HG02798 (cell line): ENCODE measurements around the gene INSRR.

Source experiments
- ATAC-seq: cut with Tn5 transposase; IDR thresholded peaks from one replicate; pipeline ENCODE4 v1.9.1; 2021; ENCODE audit warnings: mild to moderate bottlenecking; ENCODE audit not compliant: unreplicated experiment, poor library complexity

The INSRR gene

DNA sequence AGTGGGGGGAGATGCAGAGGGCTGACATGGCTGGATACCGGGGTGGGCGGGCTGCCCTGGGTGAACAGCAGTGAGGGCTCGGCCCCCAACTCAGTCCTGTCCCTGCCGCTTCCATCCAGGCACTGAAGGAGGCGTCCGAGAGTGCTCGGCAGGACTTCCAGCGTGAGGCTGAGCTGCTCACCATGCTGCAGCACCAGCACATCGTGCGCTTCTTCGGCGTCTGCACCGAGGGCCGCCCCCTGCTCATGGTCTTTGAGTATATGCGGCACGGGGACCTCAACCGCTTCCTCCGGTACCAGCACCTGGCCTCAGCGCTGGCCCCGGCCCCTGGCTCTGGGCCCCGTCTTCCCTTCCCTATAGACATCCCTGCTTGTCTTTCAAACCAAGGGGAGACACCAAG, 17.4 kb upstream of the INSRR start:
- ATAC-seq: no peak

DNA sequence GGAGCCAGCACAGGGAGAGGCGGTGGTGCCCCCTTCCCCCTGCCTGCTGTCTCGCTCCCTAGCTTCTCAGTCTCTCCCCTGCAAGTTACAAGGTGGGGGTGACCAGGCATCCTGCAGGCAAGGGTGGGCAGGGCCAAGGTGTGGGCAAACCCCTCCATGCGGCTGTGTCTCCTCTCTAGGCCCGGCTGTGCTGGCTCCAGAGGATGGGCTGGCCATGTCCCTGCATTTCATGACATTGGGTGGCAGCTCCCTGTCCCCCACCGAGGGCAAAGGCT, 16.4 kb upstream of the INSRR start:
- ATAC-seq: no peak

DNA sequence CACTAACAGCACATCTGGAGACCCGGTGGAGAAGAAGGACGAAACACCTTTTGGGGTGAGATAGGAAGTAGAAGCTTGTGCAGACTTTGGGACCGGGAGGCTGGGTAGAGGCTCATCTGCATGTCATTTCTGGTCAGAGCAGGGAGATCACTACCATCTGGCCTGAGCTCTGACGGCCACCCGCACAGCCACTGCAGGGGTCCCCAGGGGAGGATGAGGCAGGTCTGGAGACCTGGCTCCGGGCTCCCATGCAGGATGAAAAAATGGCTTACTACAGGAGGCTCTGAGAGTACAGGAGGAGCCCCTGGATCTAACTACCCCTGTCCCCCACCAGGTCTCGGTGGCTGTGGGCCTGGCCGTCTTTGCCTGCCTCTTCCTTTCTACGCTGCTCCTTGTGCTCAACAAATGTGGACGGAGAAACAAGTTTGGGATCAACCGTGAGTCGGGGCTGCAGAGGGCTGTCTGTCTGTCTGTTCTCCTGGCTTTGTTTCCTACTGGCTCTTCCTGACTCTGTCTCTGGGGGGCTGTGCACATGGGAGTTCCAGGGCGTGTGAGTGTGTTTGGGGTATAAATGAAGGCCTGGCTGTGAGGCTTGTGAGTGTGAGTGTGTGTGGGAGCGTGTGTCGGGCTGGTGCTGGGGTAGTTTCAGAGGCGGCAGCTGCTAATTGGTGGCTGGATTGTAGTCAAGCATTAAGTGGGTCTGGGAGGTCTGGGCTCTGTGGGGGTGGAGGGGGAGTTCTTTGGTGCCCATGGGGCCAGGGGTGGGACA, 15.8 kb upstream of the INSRR start:
- no peak for ATAC-seq

DNA sequence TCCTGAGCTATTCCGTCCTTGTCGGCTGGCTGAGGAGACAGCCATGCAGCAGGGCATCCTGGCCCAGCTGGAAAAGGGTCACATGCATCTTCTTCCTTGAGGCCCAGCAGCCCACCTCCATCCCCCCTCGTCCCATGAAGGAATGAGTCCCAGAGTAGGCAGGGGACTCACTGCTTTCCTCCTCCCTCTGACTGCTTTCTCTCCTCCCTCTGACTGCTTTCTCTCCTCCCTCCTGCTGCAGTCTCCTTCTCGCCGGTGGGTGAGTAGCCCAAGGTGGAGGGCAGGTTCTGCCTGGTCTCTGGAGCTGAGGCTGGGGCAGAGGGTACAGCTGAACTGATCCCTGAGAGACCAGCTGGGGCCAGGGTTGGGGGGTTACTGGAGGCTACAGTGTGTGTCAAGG, 15.2 kb upstream of the INSRR start:
- no peak for ATAC-seq

DNA sequence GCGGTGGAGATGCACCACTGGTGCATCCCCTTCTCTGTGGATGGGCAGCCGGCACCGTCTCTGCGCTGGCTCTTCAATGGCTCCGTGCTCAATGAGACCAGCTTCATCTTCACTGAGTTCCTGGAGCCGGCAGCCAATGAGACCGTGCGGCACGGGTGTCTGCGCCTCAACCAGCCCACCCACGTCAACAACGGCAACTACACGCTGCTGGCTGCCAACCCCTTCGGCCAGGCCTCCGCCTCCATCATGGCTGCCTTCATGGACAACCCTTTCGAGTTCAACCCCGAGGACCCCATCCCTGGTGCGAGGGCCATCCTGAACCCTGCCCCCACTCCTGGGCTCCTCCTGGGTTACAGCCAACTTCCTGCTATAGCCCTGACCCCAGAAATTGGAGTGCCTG, 14.7 kb upstream of the INSRR start:
- no peak for ATAC-seq

DNA sequence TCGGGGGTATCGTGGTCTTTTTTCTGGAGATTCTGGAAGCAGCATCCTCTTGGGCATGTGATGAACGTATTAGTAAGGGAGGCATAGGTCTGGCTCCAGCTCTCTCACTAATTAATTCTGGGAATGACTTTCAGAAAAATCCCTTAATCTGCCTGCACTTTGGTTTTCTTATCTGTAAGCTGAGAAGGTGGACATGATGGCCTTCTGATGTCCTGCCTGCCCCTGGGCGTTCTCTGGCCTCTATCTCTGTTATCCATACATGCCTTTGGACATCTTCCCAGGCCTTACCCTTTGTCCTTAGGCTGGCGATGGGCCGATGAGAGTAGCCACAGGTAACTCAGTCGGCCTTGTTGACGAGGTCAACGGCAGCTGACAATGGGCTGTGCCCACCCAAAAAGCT, 10.5 kb upstream of the INSRR start:
- no peak for ATAC-seq

DNA sequence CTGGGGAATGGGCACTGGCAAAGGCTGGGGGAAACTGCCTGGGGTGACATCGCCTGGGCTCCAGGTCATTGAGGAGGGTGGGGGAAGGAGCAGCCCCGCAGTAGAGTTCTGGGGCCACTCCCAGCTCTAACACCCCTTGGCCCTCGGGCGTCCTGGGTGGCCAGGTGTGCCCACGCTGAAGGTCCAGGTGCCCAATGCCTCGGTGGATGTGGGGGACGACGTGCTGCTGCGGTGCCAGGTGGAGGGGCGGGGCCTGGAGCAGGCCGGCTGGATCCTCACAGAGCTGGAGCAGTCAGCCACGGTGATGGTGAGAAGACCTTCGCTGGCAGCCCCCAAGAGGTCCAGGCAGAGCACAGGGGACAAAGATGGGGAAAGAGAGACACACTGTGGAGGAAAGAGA, 9.4 kb upstream of the INSRR start:
- ATAC-seq: no peak

DNA sequence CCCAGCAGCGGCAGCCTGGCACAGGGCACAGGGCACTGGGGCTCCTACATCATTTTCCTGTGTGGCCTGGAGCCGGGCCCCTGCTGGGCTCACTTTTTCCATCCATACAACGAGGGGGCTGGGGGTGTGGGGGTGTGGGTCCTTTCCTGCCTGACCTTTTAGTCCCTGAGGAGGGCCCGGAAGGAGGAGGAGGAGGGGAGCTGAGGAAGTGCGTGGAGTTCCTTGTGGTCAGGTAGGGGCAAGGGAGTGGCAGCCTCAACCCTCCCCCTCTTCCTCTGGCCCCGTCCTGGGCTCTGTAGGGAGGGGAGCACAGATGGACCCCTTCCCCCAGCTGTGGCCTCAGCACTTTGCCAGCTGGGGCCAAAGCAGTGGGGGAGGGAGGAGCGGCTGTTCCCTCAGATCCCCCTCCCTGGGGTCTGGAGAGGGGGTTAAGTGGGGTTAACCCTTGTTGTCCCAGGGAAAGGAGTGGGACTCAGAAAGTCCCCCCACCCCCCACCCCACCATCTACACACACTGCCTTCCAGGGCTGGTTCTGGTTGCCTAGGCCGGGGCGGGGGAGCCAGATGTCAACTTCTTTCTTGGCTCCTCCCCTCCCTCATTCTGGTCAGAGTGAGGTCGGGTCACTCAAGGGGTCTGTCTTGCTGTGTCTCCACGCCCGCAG, 7.5 kb upstream of the INSRR start:
- no peak for ATAC-seq

DNA sequence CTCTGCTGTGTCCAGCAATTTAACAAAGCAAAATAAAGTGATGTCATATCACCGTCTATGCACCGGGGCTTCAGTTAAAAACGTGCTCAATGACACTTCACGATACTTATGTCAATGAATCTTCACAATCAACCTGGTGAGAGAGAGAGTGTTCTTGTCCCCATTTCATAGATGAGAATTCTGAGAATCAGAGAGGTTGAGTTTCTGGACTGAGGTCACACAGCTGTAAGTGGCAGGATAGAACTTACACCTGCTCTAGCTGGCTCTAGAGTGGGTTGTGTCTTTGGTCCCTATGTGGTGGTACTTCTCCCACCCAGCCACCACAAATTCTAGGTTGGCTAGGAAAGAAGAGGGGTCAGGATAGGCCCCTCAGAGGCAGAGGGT, 6.9 kb upstream of the INSRR start:
- ATAC-seq: no peak

DNA sequence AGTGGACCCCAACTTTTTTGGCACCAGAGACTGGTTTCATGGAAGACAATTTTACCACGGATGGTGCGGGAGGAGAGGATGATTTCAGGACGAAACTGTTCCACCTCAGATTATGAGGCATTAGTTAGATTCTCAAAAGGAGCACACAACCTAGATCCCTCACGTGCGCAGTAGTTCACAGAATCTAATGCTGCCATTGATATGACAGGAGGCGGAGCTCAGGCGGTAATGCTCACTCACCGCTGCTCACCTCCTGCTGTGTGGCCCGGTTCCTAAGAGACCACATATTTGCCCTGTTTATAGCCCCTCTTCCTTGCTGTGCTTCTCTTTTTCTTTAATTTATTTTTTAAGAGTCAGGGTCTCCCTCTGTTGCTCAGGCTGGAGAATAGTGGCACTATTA, 6.3 kb upstream of the INSRR start:
- ATAC-seq: no peak

DNA sequence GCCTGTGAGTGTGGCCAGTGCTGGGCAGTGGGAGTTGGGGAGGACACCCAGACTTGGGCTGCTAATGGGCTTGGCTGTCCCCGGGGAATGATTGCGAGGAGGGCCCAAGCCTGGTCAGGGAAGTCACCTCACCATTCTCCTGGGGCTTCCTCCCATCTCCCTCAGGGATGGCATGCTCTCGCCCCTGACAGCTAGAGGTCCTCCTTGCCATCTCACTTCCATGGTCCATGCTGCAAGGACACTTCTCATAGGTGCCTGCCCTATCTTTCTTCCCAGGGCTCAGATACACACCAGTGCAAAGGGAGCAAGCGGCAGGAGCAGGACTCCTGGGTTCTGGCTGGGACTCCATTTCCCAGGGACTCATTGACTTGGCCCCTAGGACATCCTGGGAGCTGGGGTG, 5.9 kb upstream of the INSRR start:
- ATAC-seq: no peak

DNA sequence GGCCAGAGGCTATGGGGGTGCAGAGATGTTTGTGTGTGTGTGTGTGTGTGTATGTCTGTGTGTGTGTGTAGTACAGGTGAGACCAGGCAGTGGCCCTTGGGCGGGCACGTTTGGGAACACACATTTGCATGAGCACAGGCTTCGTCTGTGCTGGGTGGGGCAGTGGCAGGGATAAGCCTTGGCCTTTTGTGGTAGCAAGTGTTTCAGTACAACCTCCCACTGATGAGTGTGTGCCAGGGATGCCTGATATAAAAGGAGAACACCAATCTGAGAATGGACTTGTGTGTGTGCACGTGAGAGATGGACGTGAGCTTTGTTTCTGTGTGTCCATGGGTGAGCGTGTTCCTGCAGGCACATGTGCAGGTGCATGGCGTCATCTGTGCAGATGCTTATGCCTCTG, 4.7 kb upstream of the INSRR start:
- ATAC-seq: no peak

DNA sequence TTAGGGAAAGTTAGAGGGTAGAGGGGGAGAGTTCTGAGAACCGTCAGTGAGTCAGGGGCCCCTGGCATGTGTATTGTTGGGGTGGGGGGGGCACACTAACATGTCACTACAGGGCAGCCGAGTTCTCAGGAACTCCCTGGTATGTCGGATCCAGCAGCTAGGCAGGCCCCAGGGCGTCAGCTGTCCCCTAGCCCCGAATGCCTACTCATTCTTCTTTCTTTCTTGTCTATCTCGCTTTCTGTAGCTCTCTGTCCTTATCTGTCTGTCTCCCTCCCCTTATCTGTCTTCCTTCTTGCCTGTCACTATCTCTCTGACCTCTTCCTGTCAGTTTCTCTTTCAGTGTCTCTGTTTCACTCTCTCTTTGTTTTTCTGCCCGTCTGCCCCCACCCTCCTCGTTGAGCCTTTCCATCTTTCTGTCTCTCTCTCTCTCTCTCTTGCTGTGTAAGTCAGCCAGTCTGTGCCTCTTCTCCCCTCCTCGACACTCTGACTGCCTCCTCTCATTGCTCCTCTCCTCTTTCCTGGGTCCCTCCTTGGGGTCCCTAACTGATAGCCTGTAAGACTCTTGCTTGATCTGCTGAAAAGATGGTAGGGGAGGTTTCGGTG, 4.2 kb upstream of the INSRR start:
- no peak for ATAC-seq

DNA sequence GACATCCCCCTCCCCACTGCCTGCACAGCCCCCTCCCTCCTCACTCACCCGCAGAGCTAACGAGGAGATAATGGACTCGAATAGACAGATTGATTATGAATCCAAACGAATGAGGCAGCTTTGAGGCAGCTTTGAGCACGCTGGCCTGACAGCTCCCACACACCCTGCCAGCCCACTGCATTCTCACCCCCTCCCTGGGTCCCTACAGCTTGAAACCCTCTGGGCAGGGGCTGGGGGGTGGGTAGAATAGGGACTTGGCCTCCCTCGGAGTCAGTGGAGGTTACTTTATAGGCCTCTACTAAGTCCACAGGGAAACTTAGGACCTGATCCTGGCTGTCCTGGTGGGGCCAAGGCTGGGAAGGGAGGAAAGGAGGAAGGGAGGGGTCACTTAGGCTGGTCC, 3.7 kb upstream of the INSRR start:
- ATAC-seq: no peak

DNA sequence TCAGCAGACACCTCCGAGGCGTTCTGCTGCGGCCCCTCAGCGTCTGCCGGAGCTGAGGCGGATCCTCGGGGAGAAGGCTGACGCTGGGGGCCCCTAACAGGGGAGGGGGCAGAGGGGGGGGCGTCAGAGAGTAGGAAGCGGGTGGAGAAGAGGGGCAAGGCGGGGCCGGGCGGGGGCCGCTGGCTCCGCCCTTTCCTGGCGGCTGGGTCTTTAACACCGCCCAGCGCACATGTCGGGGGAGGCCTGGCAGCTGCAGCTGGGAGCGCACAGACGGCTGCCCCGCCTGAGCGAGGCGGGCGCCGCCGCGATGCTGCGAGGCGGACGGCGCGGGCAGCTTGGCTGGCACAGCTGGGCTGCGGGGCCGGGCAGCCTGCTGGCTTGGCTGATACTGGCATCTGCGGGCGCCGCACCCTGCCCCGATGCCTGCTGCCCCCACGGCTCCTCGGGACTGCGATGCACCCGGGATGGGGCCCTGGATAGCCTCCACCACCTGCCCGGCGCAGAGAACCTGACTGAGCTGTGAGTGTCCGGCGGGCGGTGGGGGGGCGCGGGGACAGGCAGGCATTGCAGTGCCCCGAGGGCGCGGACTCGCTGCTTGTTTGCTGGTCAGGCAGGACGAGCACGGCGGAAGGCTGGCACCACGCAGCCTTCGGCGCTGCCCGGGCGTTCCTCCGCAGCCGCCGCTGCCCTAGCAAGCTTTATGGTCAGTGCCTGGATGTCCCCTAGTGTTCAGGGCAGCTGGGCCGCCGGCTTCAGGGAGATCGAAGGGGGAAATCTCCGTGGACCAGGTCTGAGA, 1.9 kb upstream of the INSRR start, which contains the start of gene NTRK1:
NTRK1 (plus strand) TSS at position 238 of the 796 bp plus-strand sequence; CDS start at position 308, 70 bp downstream.
- ATAC-seq: peak; percentile 41

DNA sequence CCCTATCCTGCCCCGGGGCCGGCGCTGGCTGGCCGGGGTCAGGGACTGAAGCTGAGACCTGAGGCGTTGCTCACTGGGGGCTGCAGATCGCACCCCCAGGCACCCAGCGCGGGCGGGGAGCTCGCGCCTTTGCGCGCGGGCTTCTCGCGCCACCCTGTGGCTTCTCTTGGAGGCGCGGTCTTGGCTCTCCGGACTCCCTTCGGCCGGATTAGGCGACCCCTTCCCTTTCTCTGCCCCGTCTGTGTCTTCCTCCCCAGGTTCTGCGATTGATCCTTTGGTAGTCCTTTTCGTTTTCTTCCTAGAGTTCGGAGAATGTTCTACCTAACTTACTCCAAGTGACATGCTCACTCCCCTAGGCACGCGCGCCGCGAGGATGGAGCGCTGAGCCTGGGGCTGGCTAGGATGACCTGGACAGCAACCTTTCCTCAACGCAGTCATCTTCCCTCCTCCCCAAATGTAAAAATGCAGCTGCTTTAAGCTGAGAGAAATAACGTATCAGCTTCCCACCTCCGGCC, 1.3 kb upstream of the INSRR start:
- no peak for ATAC-seq

DNA sequence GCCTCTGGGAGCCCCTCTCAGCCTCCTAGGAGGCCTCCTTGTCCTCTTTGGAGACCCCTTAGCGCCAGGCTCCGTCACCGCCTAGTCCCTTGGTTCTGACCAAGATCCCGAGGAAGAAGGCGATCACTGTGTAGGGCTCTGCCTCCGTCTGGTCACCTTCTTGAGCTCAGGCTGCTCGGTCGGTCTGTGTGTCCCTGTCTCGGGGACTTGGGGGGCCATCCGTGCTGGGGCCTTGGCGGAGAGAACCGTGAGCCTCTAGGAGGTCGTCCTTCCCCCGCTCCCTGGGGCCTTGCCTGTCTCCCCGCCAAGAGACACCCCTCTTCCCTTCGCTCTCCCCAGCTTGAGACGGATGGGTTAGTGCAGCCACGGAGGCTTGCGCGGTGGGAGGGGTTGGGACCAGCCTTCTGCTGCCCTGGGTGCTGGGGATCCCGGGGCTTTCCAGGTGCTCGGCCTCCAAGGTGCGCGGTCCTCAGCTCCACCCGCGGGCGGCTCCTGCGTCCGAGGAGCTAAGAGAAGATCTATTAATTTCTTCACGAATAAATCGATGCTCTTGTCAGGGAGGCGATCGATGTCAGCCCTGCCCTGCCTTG, 701 bp upstream of the INSRR start:
- ATAC-seq: no peak

DNA sequence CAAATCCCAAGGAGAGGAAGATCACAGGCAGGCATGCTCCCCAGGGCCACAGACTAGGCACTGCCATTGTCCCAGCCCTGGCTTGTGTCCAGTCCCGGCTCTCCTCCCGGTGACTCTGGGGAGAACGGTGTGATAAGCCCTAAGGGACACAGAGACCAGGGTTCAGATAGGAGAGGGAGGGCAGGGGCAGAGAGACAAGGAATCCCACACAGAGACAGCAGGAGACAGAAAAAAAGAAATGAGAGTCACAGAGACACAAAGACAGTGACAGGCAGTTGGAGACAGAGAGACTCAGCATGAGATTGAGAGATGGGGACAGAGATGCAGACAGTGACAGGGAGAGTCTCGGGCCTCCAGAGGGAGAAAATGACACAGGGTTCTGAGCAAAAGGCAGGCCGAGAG, 361 bp downstream of the INSRR start:
- no peak for ATAC-seq

DNA sequence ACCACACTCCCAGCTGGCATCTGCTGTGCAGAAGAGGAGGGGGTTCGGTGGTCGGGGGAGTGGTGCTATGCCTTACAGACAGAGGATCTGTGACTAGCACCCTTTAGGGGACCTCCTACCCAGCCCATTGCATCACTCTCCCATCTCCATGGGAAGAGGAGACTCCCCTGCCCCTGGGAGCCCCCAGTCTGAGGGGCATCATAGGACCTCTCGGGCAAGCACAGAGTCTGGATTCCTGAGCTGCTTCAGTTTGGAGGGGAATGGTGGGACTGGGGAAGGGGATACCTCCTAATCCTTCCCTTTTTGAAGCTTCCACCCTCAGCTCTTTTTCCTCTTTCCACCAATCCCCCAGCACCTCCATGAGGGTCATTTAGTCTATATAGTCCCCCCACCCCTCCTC, 1.4 kb downstream of the INSRR start:
- no peak for ATAC-seq

DNA sequence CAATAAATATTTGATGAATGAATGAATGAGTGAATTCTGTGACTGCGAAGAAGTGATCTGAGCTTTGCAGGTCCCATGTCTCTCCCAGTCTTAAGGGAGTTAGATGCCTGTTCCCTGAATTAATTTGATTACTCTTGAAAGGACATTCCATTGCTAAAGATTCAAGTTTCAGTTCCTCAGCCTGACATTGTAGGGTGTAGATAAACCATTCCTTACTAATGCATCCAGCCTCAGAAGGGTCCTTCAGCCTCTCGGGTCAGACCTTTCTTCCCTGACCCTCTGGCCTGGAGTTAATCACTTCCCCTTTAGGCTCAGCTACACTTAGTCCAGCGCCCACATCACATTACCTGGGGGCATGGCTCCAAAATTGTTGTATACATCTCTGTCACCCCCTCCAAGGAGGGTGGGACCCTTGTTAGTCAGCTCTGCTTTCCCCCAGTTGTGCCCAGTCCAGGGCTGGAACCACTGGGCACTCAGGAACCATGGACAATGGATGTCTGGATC, 2.6 kb downstream of the INSRR start:
- no peak for ATAC-seq
